GM21390 (cell line): ENCODE measurements around the gene KRT38.

ENCODE experiments used
- ATAC-seq: cut with Tn5 transposase; IDR thresholded peaks from one replicate; pipeline ENCODE4 v1.9.1; 2021; ENCODE audit not compliant: unreplicated experiment

KRT38 gene

GRCh38 chr17:41440531-41441033 is at the start of gene KRT38:
Gene KRT38, minus strand, starts transcription at chr17:41440983. Its CDS starts 62 bp downstream, at chr17:41440921.
- ATAC-seq = no peak

- ATAC-seq = no peak
Observed at GRCh38 chr17:41489531-41489930, 48.7 kb upstream of the KRT38 start, which contains the start of gene KRT36. Gene KRT36, minus strand, starts transcription at chr17:41489910. Its CDS starts 46 bp downstream, at chr17:41489864.

GRCh38 chr17:41486809-41487530 is 46.2 kb upstream of the KRT38 start:
- no peak for ATAC-seq

GRCh38 chr17:41486316-41486715 is 45.5 kb upstream of the KRT38 start:
- no peak for ATAC-seq

GRCh38 chr17:41484920-41485904 is 44.4 kb upstream of the KRT38 start:
- no peak for ATAC-seq

- no peak for ATAC-seq
Observed at GRCh38 chr17:41483991-41484826, 43.4 kb upstream of the KRT38 start.

- ATAC-seq = no peak
Observed at GRCh38 chr17:41483531-41483930, 42.7 kb upstream of the KRT38 start.

- ATAC-seq = no peak
Observed at GRCh38 chr17:41481036-41481435, 40.3 kb upstream of the KRT38 start, which contains the start of gene KRT35. Gene KRT35, minus strand, starts transcription at chr17:41481151. Its CDS starts 54 bp downstream, at chr17:41481097.

- no peak for ATAC-seq
Observed at GRCh38 chr17:41480581-41480980, 39.8 kb upstream of the KRT38 start.

- no peak for ATAC-seq
Observed at GRCh38 chr17:41480136-41480535, 39.4 kb upstream of the KRT38 start.

GRCh38 chr17:41478237-41478636 is 37.5 kb upstream of the KRT38 start:
- no peak for ATAC-seq

- ATAC-seq = no peak
Observed at GRCh38 chr17:41476866-41477815, 36.4 kb upstream of the KRT38 start.

GRCh38 chr17:41475421-41475820 is 34.6 kb upstream of the KRT38 start:
- no peak for ATAC-seq

- no peak for ATAC-seq
Observed at GRCh38 chr17:41474863-41475262, 34.1 kb upstream of the KRT38 start.

GRCh38 chr17:41468346-41468745 is 27.6 kb upstream of the KRT38 start:
- no peak for ATAC-seq

GRCh38 chr17:41467561-41467960 is 26.8 kb upstream of the KRT38 start:
- no peak for ATAC-seq

- no peak for ATAC-seq
Observed at GRCh38 chr17:41466988-41467387, 26.2 kb upstream of the KRT38 start, which contains the start of gene KRT32. Gene KRT32, minus strand, starts transcription at chr17:41467386. Its CDS starts 61 bp downstream, at chr17:41467325.

- no peak for ATAC-seq
Observed at GRCh38 chr17:41464682-41465081, 23.9 kb upstream of the KRT38 start.

- ATAC-seq = no peak
Observed at GRCh38 chr17:41464173-41464572, 23.4 kb upstream of the KRT38 start.
